K562 (cell line): Measurements from ENCODE around the gene EFHB. TPM values are rescaled to one million over a fixed set of nuclear protein-coding genes. Genes with fewer than 3 reads are reported as not detected.

Source experiments
- ATAC-seq: fragments of 200-7000 bp; cut with Tn5 transposase; 3 replicates; pipeline ENCODE4 v1.9.1; 2020; ENCODE audit warnings: moderate library complexity
- BruUV-seq: library from RNA; stranded (reverse); fragments of 400-500 nt; replicated peaks from 2 replicates; lab custom pipeline; 2021; lab: Mats Ljungman, UMichigan
- CTCF ChIA-PET: fragments of 300-600 bp; formaldehyde crosslinking; extraction: SDS; loops from one replicate; lab custom pipeline; 2021; ENCODE audit warnings: low intra/inter-chr PET ratio; lab: Yijun Ruan, JAX
- POLR2A ChIA-PET: fragments of 300-600, 350-650 bp; sonication (Branson Sonifier 250); formaldehyde crosslinking; extraction: SDS; loops from one replicate; lab custom pipeline; 2021; ENCODE audit warnings: antibody characterized with exemption, inconsistent platforms; lab: Yijun Ruan, JAX
- DNase-seq, 4 experiments: peaks; one replicate each; pipeline versions ENCODE4 v3.0.0 to v3.0.0-alpha.2; 2011 to 2018; ENCODE audit warnings: low spot score in 3 of 4, mixed read lengths in 3 of 4; ENCODE audit errors: extremely low read depth in 1 of 4
- FAIRE-seq: peaks from 2 replicates; lab custom pipeline; 2011; peaks lifted over from hg19 to GRCh38; lab: Jason Lieb, UNC
- H2AFZ ChIP-seq: 2 replicates; pipeline ENCODE4 v1.6.0; 2011; ENCODE audit warnings: low read depth, low read length, control low read depth, inconsistent platforms
- H3K27ac ChIP-seq: fragments of 200-600 bp; 3 replicates; pipeline ENCODE4 v1.8.0; 2011; ENCODE audit warnings: low read depth, mild to moderate bottlenecking, control low read depth, inconsistent platforms, low read length, moderate library complexity, mixed read lengths; ENCODE audit errors: extremely low read depth
- H3K27me3 ChIP-seq, 2 experiments: fragments of 300-600 bp in 1 of 2; 2 replicates in 1 of 2; 3 replicates in 1 of 2; pipeline versions ENCODE4 v1.6.0 to v1.8.0; 2011; ENCODE audit warnings: inconsistent platforms in 2 of 2, low read length in 2 of 2, mild to moderate bottlenecking in 1 of 2, mixed read lengths in 1 of 2, moderate library complexity in 1 of 2; ENCODE audit not compliant: control insufficient read depth in 2 of 2, insufficient read depth in 2 of 2
- H3K36me3 ChIP-seq: fragments of 300-600 bp; 3 replicates; pipeline ENCODE4 v1.8.0; 2011; ENCODE audit warnings: mild to moderate bottlenecking, low read length, inconsistent platforms; ENCODE audit not compliant: control insufficient read depth, insufficient read depth
- H3K4me1 ChIP-seq, 2 experiments: fragments of 200-600 bp in 1 of 2; replicated peaks in 1 of 2; 2 replicates in 1 of 2; 3 replicates in 1 of 2; pipeline versions ENCODE4 v1.5.1 to v1.8.0; 2011; ENCODE audit warnings: inconsistent platforms in 2 of 2, low read length in 2 of 2, mild to moderate bottlenecking in 1 of 2, mixed read lengths in 1 of 2, moderate library complexity in 1 of 2; ENCODE audit not compliant: control insufficient read depth in 2 of 2, insufficient read depth in 2 of 2
- H3K4me2 ChIP-seq: 2 replicates; pipeline ENCODE4 v1.6.1; 2011; ENCODE audit warnings: low read length, control low read depth, inconsistent platforms, mixed read lengths; ENCODE audit not compliant: insufficient read depth
- H3K4me3 ChIP-seq: fragments of 200-600 bp; sonication (generic), shearing (Covaris generic); 2 replicates; pipeline ENCODE4 v1.5.1; 2016; ENCODE audit warnings: control low read depth, inconsistent platforms
- H3K79me2 ChIP-seq: fragments of 200-600 bp; 3 replicates; pipeline ENCODE4 v1.8.0; 2011; ENCODE audit warnings: low read length, inconsistent platforms; ENCODE audit not compliant: control insufficient read depth, insufficient read depth
- H3K9ac ChIP-seq, 2 experiments: 2 replicates each; pipeline versions ENCODE4 v1.6.0 to v1.6.1; 2011; ENCODE audit warnings: low read depth in 2 of 2, low read length in 2 of 2, control low read depth in 1 of 2, inconsistent platforms in 1 of 2, mild to moderate bottlenecking in 1 of 2, mixed read lengths in 1 of 2; ENCODE audit not compliant: insufficient read depth in 1 of 2
- H3K9me1 ChIP-seq: one replicate; pipeline ENCODE4 v1.6.0; 2011; ENCODE audit warnings: inconsistent platforms, mild to moderate bottlenecking, low read length, moderate library complexity; ENCODE audit not compliant: control insufficient read depth, insufficient read depth
- H3K9me3 ChIP-seq: replicated peaks from 2 replicates; pipeline ENCODE4 v1.5.1; 2011; ENCODE audit warnings: low read depth, low read length, inconsistent platforms; ENCODE audit not compliant: control insufficient read depth, insufficient read depth
- H4K20me1 ChIP-seq: replicated peaks from 2 replicates; pipeline ENCODE4 v1.6.1; 2011; ENCODE audit warnings: low read length, inconsistent platforms, mixed read lengths; ENCODE audit not compliant: control insufficient read depth, insufficient read depth
- CREBBP ChIP-seq: IDR thresholded peaks from one replicate; pipeline ENCODE4 v1.6.1; 2012; ENCODE audit warnings: low read depth, mild to moderate bottlenecking, control low read depth, inconsistent platforms, low read length
- DACH1 ChIP-seq: fragments of 450-650 bp; IDR thresholded peaks from 2 replicates; pipeline ENCODE4 v1.6.1; 2018; ENCODE audit not compliant: partially characterized antibody
- HSF4 ChIP-seq: fragments of 250-450 bp; sonication (Bioruptor Pico); IDR thresholded peaks from 2 replicates; pipeline ENCODE4 v2.1.2; 2022; ENCODE audit warnings: mild to moderate bottlenecking, moderate library complexity, borderline replicate concordance
- KLF10 ChIP-seq: fragments of 250-450 bp; sonication (Bioruptor Pico); IDR thresholded peaks from 2 replicates; pipeline ENCODE4 v1.6.1; 2021; ENCODE audit warnings: matching md5 sums
- MEF2A ChIP-seq: IDR thresholded peaks from 2 replicates; pipeline ENCODE4 v1.6.1; 2011; ENCODE audit warnings: low read depth, mild to moderate bottlenecking, low read length, moderate library complexity; ENCODE audit not compliant: control insufficient read depth
- ZNF239 ChIP-seq: fragments of 250-450 bp; sonication (Bioruptor Pico); IDR thresholded peaks from 2 replicates; pipeline ENCODE4 v1.4.0; 2020; ENCODE audit warnings: mild to moderate bottlenecking
- ZNF282 ChIP-seq: sonication (generic); formaldehyde crosslinking; IDR thresholded peaks from 2 replicates; pipeline ENCODE4 v1.8.1; 2023; ENCODE audit warnings: missing genetic modification reagents
- WGBS: fragments of 100-300 bp; shearing (Covaris generic); methylation state at CpG from one replicate; pipeline ENCODE4 v1.1.6; 2016; ENCODE audit warnings: low coverage, mixed read lengths; ENCODE audit not compliant: insufficient coverage; ENCODE audit errors: missing lambda C conversion rate; 5-methylcytosine and 5-hydroxymethylcytosine counted together
- in situ Hi-C: fragments of 300-500 bp; cut with MboI; formaldehyde crosslinking; loops from 4 replicates; pipeline ENCODE4 v1.15.0; 2018; ENCODE audit warnings: inconsistent platforms, mixed read lengths
- intact Hi-C: fragments of 100-400 bp; cut with micrococcal nuclease; formaldehyde crosslinking; loops from 2 replicates; pipeline ENCODE4 v1.14.2; 2022
- polyA plus RNA-seq, 8 experiments: library from polyadenylated mRNA; depleted of rRNA in 4 of 8; stranded (reverse) in 5 of 8; unstranded in 3 of 8; fragments of >200 nt; fragmentation: Nextera tagmentation in 2 of 8; fragmentation: Illumina TruSeq in 1 of 8; extraction: Ambion mirVana in 2 of 8; extraction: Trizol in 1 of 8; gene quantifications; 2 replicates each; pipeline versions ENCODE4 v1.2.1 to v1.2.3, GENCODE V29; 2011 to 2014; ENCODE audit warnings: inconsistent platforms in 1 of 8, missing spikeins in 1 of 8
- total RNA-seq, 7 experiments: library from RNA; depleted of rRNA in 6 of 7; stranded (reverse); fragments of >200 nt in 6 of 7; fragmentation: Illumina TruSeq in 2 of 7; extraction: Trizol in 2 of 7; gene quantifications; 2 replicates each; pipeline versions ENCODE4 v1.2.1 to v1.2.3, GENCODE V29; 2011 to 2021; ENCODE audit warnings: low replicate concordance in 1 of 7
- TF ChIP-seq, protein P1 (sequence below): fragments of 450-650 bp; formaldehyde crosslinking; conservative IDR thresholded peaks from 2 replicates; pipeline ENCODE4 v1.4.0; 2022; ENCODE audit warnings: mild to moderate bottlenecking, missing genetic modification characterization
- TF ChIP-seq, protein P2 (sequence below), 2 experiments: fragments of 450-650 bp; formaldehyde crosslinking in 1 of 2; IDR thresholded peaks; 2 replicates each; pipeline versions ENCODE4 v1.4.0 to v1.6.1; 2014 to 2020; ENCODE audit warnings: mild to moderate bottlenecking in 2 of 2, borderline replicate concordance in 1 of 2, low read depth in 1 of 2
- TF ChIP-seq, protein P3 (sequence below): fragments of 450-650 bp; IDR thresholded peaks from 2 replicates; pipeline ENCODE4 v1.6.1; 2016; ENCODE audit warnings: missing biosample characterization, missing genetic modification characterization

Gene EFHB
- total and polyA plus RNA-seq, 9 of the 15 experiments (the other 6 are each of a cell fraction or from before 2014, with no cell fraction given) = 1.5 to 4.0 (median 1.8) TPM

DNA sequence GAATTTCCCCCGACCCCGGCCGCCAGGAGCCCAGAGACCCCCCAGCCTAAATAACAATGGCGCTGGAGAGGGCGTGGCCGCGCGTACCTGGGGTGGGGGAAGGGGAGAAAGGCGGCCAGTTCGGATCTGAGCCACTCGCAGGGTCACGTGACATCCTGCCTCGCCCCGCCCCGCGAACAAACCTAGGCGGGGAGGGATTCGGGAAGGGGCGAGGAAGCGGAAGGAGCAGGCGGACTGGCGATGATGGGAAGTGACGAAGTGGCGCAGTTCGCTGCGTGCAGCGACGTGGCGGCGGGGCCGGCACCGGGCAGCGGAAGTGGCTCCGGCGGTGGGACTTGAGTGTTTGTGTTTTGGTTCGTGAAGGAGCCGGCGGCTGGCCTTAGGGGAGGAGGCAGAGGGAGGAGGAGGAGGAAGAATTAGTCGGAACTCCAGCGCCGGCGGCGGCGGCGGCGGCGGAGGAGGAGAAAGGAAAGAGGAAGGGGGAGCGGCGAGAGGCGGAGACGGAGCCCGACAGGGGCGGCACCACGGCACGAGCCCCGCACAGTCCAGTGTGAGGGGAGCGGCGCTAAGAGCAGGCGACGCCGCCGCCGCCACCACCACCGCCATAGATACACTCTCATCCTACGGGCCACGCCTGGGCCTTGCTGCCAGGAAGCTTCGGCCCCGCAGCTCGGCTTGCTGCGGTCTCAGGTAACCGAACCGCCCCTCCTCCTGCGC is 13.0 kb upstream of the EFHB start, which contains the start of gene RAB5A:
Gene RAB5A (plus strand): TSS at position 266 of the 717 bp plus-strand sequence. CDS start 3,802 bp downstream, outside the sequence.
- in situ Hi-C loops (loop anchor here (5.0 kb wide), 1 partner anchor 95 kb away; the partner anchor contains the start of gene KAT2B), intact Hi-C loops (loop anchor here (1.0 to 10.0 kb wide), 6 partner anchors 10 to 378 kb away; partner anchors contain the start of genes KAT2B and SGO1)
- H3K9me1 ChIP-seq = no peaks in the 10 kb centered on the region
- H3K9me3 ChIP-seq = no peaks in the 10 kb centered on the region
- H2AFZ ChIP-seq = peak within 1 kb of the TSS; percentile 89
- WGBS = under 1% methylated on average over 55 of the region's 73 CpGs
- peaks cover 21% of the 10 kb centered on the region for H3K36me3 ChIP-seq
- H3K4me3 ChIP-seq = peak within 1 kb of the TSS; percentile 91
- DNase-seq = peak; percentile 94 to 100 (median 97)
- H3K4me1 ChIP-seq = peaks cover 9 to 11% of the 10 kb centered on the region in 2 experiments; a peak in 4 of 5 replicates
- peak; percentile 90 for ATAC-seq
- peak within 1 kb of the TSS; percentile 98 for H3K27ac ChIP-seq
- H4K20me1 ChIP-seq = peaks cover 12% of the 10 kb centered on the region; the same call in 1 of the 2 replicates
- ChIA-PET CTCF (interaction anchor here (1.0 kb wide), 1 partner anchor 59 kb away, joined by 3 read pairs; no protein-coding TSS in a partner anchor), POLR2A (interaction anchor here (0.7 to 3.6 kb wide), 10 partner anchors 12 to 143 kb away, joined by 3 to 34 read pairs (median 4); no protein-coding TSS in a partner anchor)
- H3K9ac ChIP-seq = peak within 1 kb of the TSS; percentile 91 to 99
- H3K4me2 ChIP-seq = peak within 1 kb of the TSS; percentile 99
- no peaks in the 10 kb centered on the region for H3K27me3 ChIP-seq
- BruUV-seq = no TSS peak
- FAIRE-seq = peak; percentile 94
- peaks cover 63% of the 10 kb centered on the region for H3K79me2 ChIP-seq
- TF ChIP-seq KLF10 (CRISPR knock-in tag) (no peak), ZNF239 (no peak), ZNF282 (no peak), DACH1 (no peak), CREBBP (no peak), MEF2A (no peak; the same call in 1 of the 2 replicates), HSF4 (CRISPR knock-in tag) (no peak)
- TF ChIP-seq, protein P1, sequence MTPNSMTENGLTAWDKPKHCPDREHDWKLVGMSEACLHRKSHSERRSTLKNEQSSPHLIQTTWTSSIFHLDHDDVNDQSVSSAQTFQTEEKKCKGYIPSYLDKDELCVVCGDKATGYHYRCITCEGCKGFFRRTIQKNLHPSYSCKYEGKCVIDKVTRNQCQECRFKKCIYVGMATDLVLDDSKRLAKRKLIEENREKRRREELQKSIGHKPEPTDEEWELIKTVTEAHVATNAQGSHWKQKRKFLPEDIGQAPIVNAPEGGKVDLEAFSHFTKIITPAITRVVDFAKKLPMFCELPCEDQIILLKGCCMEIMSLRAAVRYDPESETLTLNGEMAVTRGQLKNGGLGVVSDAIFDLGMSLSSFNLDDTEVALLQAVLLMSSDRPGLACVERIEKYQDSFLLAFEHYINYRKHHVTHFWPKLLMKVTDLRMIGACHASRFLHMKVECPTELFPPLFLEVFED (CRISPR knock-in tag) = no peak
- TF ChIP-seq, protein P2, sequence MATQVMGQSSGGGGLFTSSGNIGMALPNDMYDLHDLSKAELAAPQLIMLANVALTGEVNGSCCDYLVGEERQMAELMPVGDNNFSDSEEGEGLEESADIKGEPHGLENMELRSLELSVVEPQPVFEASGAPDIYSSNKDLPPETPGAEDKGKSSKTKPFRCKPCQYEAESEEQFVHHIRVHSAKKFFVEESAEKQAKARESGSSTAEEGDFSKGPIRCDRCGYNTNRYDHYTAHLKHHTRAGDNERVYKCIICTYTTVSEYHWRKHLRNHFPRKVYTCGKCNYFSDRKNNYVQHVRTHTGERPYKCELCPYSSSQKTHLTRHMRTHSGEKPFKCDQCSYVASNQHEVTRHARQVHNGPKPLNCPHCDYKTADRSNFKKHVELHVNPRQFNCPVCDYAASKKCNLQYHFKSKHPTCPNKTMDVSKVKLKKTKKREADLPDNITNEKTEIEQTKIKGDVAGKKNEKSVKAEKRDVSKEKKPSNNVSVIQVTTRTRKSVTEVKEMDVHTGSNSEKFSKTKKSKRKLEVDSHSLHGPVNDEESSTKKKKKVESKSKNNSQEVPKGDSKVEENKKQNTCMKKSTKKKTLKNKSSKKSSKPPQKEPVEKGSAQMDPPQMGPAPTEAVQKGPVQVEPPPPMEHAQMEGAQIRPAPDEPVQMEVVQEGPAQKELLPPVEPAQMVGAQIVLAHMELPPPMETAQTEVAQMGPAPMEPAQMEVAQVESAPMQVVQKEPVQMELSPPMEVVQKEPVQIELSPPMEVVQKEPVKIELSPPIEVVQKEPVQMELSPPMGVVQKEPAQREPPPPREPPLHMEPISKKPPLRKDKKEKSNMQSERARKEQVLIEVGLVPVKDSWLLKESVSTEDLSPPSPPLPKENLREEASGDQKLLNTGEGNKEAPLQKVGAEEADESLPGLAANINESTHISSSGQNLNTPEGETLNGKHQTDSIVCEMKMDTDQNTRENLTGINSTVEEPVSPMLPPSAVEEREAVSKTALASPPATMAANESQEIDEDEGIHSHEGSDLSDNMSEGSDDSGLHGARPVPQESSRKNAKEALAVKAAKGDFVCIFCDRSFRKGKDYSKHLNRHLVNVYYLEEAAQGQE (IDR thresholded peaks at IDR 0.05; ENCODE audit: borderline replicate concordance) = peak; percentile 93
- TF ChIP-seq, protein P2 (CRISPR knock-in tag; IDR thresholded peaks at IDR 0.05; ENCODE audit: low read depth) = no peak
- TF ChIP-seq, protein P3, sequence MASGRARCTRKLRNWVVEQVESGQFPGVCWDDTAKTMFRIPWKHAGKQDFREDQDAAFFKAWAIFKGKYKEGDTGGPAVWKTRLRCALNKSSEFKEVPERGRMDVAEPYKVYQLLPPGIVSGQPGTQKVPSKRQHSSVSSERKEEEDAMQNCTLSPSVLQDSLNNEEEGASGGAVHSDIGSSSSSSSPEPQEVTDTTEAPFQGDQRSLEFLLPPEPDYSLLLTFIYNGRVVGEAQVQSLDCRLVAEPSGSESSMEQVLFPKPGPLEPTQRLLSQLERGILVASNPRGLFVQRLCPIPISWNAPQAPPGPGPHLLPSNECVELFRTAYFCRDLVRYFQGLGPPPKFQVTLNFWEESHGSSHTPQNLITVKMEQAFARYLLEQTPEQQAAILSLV (tag) = no peak
